Measurements from ENCODE around the gene SAV1. TPM values are rescaled to one million over a fixed set of nuclear protein-coding genes. Genes with fewer than 3 reads are reported as not detected.
"Not testable (repeated sequence)": the region's sequence is repeated elsewhere in the genome, so short reads cannot be mapped to it uniquely, and the experiment has no call there.

SAV1 gene
- total and polyA plus RNA-seq, 10 of the 15 experiments (the other 5 are each of a cell fraction or from before 2014, with no cell fraction given): 10.1 to 29.1 (median 20.4) TPM

- no peak for ATAC-seq
- no TSS peak for BruUV-seq (replicated peaks)
- ChIA-PET SMC1A (ENCODE audit: uncharacterized antibody, unreplicated experiment) (interaction anchor here (0.7 to 4.2 kb wide), 10 partner anchors 11 to 244 kb away, joined by 3 to 21 read pairs (median 4); no protein-coding TSS in a partner anchor), RAD21 (ENCODE audit: unreplicated experiment) (interaction anchor here (1.3 to 4.2 kb wide), 2 partner anchors 11 to 83 kb away, joined by 5 to 19 read pairs; no protein-coding TSS in a partner anchor), POLR2A (no interaction called here), CTCF (interaction anchor here (0.8 to 5.0 kb wide), 7 partner anchors 12 to 229 kb away, joined by 3 to 22 read pairs (median 5); no protein-coding TSS in a partner anchor)
- no peaks in the 10 kb centered on the region for H3K9me3 ChIP-seq (replicated peaks; ENCODE audit: control insufficient read depth, insufficient read depth, low read length)
- intact Hi-C loops (cut with micrococcal nuclease; ENCODE audit: unreplicated experiment): no loop called here
- no peak overlapping the region for H3K9ac ChIP-seq (ENCODE audit: control insufficient read depth, insufficient read depth, low read length)
- no peaks in the 10 kb centered on the region for H3K27me3 ChIP-seq (replicated peaks in 1 of 2; ENCODE audit: control insufficient read depth in 2 of 2, insufficient read depth in 2 of 2, low read length in 1 of 2)
- no peak overlapping the region for H3K4me3 ChIP-seq
- FAIRE-seq: no peak
- no peak overlapping the region for H3K4me2 ChIP-seq (ENCODE audit: control insufficient read depth, insufficient read depth)
- no peaks in the 10 kb centered on the region for H3K4me1 ChIP-seq (ENCODE audit: control insufficient read depth, insufficient read depth, low read length)
- no peaks in the 10 kb centered on the region; a peak in 1 of 4 replicates for H3K36me3 ChIP-seq (ENCODE audit: control insufficient read depth in 2 of 2, insufficient read depth in 2 of 2, low read length in 1 of 2)
- no peak overlapping the region for H2AFZ ChIP-seq (ENCODE audit: control insufficient read depth, low read depth, low read length)
- 98% methylated on average over 4 of the region's 4 CpGs for WGBS (ENCODE audit: insufficient coverage, insufficient replicate concordance, low lambda C conversion rate, missing lambda C conversion rate)
- H3K79me2 ChIP-seq (ENCODE audit: control insufficient read depth, insufficient read depth, low read length): no peaks in the 10 kb centered on the region; the same call in 1 of the 2 replicates
- H3K27ac ChIP-seq (ENCODE audit: control insufficient read depth, insufficient read depth): no peak overlapping the region
- in situ Hi-C loops (cut with MboI): no loop called here
- H4K20me1 ChIP-seq (ENCODE audit: control insufficient read depth, insufficient read depth): no peaks in the 10 kb centered on the region
- TF ChIP-seq SRF (IDR thresholded peaks at IDR 0.05; ENCODE audit: low read depth in 2 of 2, low read length in 2 of 2): no peak
- no peak for TF ChIP-seq ASH2L (IDR thresholded peaks at IDR 0.05; ENCODE audit: borderline replicate concordance, low read depth)
- TF ChIP-seq WRNIP1 (IDR thresholded peaks at IDR 0.05; ENCODE audit: borderline replicate concordance, low read depth, low read length): no peak
- TF ChIP-seq RFX5 (IDR thresholded peaks at IDR 0.05; ENCODE audit: low read depth, low read length): no peak
- no peak for DNase-seq (ENCODE audit: low read depth, low spot score)
Observed at GRCh38 chr14:50631408-50631821, 36.7 kb downstream of the SAV1 start.

GRCh38 chr14:50624947-50625346 is 43.2 kb downstream of the SAV1 start:
- not testable (repeated sequence) for H3K36me3 ChIP-seq (ENCODE audit: control insufficient read depth in 2 of 2, insufficient read depth in 2 of 2, low read length in 1 of 2); H3K9me3 ChIP-seq (replicated peaks; ENCODE audit: control insufficient read depth, insufficient read depth, low read length); ATAC-seq; BruUV-seq (replicated peaks); H3K27ac ChIP-seq (ENCODE audit: control insufficient read depth, insufficient read depth); FAIRE-seq; H3K4me2 ChIP-seq (ENCODE audit: control insufficient read depth, insufficient read depth); DNase-seq (ENCODE audit: low read depth, low spot score); H3K4me3 ChIP-seq; H2AFZ ChIP-seq (ENCODE audit: control insufficient read depth, low read depth, low read length); H3K79me2 ChIP-seq (ENCODE audit: control insufficient read depth, insufficient read depth, low read length); H3K4me1 ChIP-seq (ENCODE audit: control insufficient read depth, insufficient read depth, low read length); H3K27me3 ChIP-seq (replicated peaks in 1 of 2; ENCODE audit: control insufficient read depth in 2 of 2, insufficient read depth in 2 of 2, low read length in 1 of 2); H3K9ac ChIP-seq (ENCODE audit: control insufficient read depth, insufficient read depth, low read length); H4K20me1 ChIP-seq (ENCODE audit: control insufficient read depth, insufficient read depth)
- RAD21 ChIA-PET (ENCODE audit: unreplicated experiment): interaction anchor here (0.7 to 1.6 kb wide), 8 partner anchors 84 to 236 kb away, joined by 3 to 8 read pairs (median 4); no protein-coding TSS in a partner anchor
- SMC1A ChIA-PET (ENCODE audit: uncharacterized antibody, unreplicated experiment): interaction anchor here (0.6 to 3.8 kb wide), 8 partner anchors 18 to 1241 kb away, joined by 3 to 22 read pairs (median 4); no protein-coding TSS in a partner anchor
- intact Hi-C loops (cut with micrococcal nuclease; ENCODE audit: unreplicated experiment) (loop anchor here (5.0 kb wide), 1 partner anchor 152 kb away; no protein-coding TSS in a partner anchor), in situ Hi-C loops (cut with MboI) (loop anchor here (25.0 kb wide), 1 partner anchor 237 kb away; the partner anchor contains the start of gene ABHD12B)
- POLR2A ChIA-PET: interaction anchor here (0.6 to 0.8 kb wide), 3 partner anchors 52 to 135 kb away, joined by 3 to 4 read pairs (median 3); no protein-coding TSS in a partner anchor
- CTCF ChIA-PET: interaction anchor here (0.9 to 2.0 kb wide), 9 partner anchors 9 to 490 kb away, joined by 3 to 17 read pairs (median 4); no protein-coding TSS in a partner anchor
- 88% methylated on average over 4 of the region's 4 CpGs for WGBS (ENCODE audit: insufficient coverage, insufficient replicate concordance, low lambda C conversion rate, missing lambda C conversion rate)

Data from GM12878 (cell line).